ENCODE data around the gene RBM34.

- no peak for TF ChIP-seq EZH2phosphoT487 (IDR thresholded peaks at IDR 0.05; ENCODE audit: low read depth, severe bottlenecking, unreplicated experiment)
- TF ChIP-seq, protein P1, sequence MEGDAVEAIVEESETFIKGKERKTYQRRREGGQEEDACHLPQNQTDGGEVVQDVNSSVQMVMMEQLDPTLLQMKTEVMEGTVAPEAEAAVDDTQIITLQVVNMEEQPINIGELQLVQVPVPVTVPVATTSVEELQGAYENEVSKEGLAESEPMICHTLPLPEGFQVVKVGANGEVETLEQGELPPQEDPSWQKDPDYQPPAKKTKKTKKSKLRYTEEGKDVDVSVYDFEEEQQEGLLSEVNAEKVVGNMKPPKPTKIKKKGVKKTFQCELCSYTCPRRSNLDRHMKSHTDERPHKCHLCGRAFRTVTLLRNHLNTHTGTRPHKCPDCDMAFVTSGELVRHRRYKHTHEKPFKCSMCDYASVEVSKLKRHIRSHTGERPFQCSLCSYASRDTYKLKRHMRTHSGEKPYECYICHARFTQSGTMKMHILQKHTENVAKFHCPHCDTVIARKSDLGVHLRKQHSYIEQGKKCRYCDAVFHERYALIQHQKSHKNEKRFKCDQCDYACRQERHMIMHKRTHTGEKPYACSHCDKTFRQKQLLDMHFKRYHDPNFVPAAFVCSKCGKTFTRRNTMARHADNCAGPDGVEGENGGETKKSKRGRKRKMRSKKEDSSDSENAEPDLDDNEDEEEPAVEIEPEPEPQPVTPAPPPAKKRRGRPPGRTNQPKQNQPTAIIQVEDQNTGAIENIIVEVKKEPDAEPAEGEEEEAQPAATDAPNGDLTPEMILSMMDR (IDR thresholded peaks at IDR 0.05; ENCODE audit: poor library complexity) = no peak
- TF ChIP-seq EZH2 (IDR thresholded peaks at IDR 0.05; ENCODE audit: borderline replicate concordance) = no peak
Observed at GRCh38 chr1:235112297-235113182, 48.5 kb downstream of the RBM34 start.

Measured in hepatocyte (in vitro differentiated cells).